ENCODE results near the gene LRWD1. TPM values are rescaled to one million over a fixed set of nuclear protein-coding genes. Genes with fewer than 3 reads are reported as not detected.

LRWD1 gene
- total RNA-seq, 1 experiment from 2014 or later = 39.5 TPM

GRCh38 chr7:102452451-102452850 is 12.3 kb upstream of the LRWD1 start:
- Histone ChIP-seq H3K27me3 (ENCODE audit: insufficient read depth, low read length) (no peaks in the 10 kb centered on the region), H3K4me1 (ENCODE audit: control insufficient read depth in 1 of 2, insufficient read depth in 2 of 2, low read length in 2 of 2) (peaks cover 25 to 32% of the 10 kb centered on the region in 2 experiments), H3K27ac (ENCODE audit: low read depth, low read length) (no peak overlapping the region), H3K4me3 (replicated peaks in 1 of 2; ENCODE audit: low read depth in 1 of 2, low read length in 2 of 2) (no peak overlapping the region), H3K9me3 (ENCODE audit: control insufficient read depth in 1 of 2, insufficient read depth in 1 of 2, low read depth in 1 of 2, low read length in 2 of 2) (no peaks in the 10 kb centered on the region), H3K4me2 (ENCODE audit: low read length) (no peak overlapping the region), H4K20me1 (ENCODE audit: insufficient read depth) (no peaks in the 10 kb centered on the region), H2AFZ (ENCODE audit: low read depth, low read length, poor library complexity, severe bottlenecking) (no peak overlapping the region), H3K36me3 (ENCODE audit: control insufficient read depth in 1 of 2, insufficient read depth in 2 of 2, low read length in 2 of 2) (peaks cover 0 to 4% of the 10 kb centered on the region in 2 experiments; a peak in 3 of 4 replicates), H3K79me2 (ENCODE audit: insufficient read depth, low read length) (no peaks in the 10 kb centered on the region), H3K9ac (ENCODE audit: low read length) (no peak overlapping the region), H3K9me2 (ENCODE audit: insufficient read depth) (no peaks in the 10 kb centered on the region)
- intact Hi-C loops (cut with micrococcal nuclease) = loop anchor here (5.0 kb wide), 1 partner anchor 175 kb away; no protein-coding TSS in a partner anchor
- ChIA-PET POLR2A (no interaction called here), RAD21 (ENCODE audit: low non-redundant PET in 1 of 2, low total read pairs in 2 of 2, uncharacterized antibody in 2 of 2, unreplicated experiment in 2 of 2) (no interaction called here), CTCF (no interaction called here)
- ATAC-seq = no peak
- DNase-seq (ENCODE audit: low read depth, low spot score) = no peak
- TF ChIP-seq, protein P1, sequence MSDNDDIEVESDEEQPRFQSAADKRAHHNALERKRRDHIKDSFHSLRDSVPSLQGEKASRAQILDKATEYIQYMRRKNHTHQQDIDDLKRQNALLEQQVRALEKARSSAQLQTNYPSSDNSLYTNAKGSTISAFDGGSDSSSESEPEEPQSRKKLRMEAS (IDR thresholded peaks at IDR 0.05) = no peak
- TF ChIP-seq CTCF (IDR thresholded peaks at IDR 0.05 in 2 of 3, conservative IDR thresholded peaks at IDR 0.05 in 1 of 3; ENCODE audit: borderline replicate concordance in 1 of 3, insufficient read depth in 1 of 3, low read depth in 2 of 3, low read length in 2 of 3) (no peak), EZH2phosphoT487 (IDR thresholded peaks at IDR 0.05; ENCODE audit: borderline replicate concordance) (no peak), JUND (IDR thresholded peaks at IDR 0.05) (no peak), ELF1 (IDR thresholded peaks at IDR 0.05; ENCODE audit: borderline replicate concordance, low read depth) (no peak), ZFX (IDR thresholded peaks at IDR 0.05) (no peak), TCF7L2 (IDR thresholded peaks at IDR 0.05; ENCODE audit: borderline replicate concordance, extremely low read depth, insufficient read depth, insufficient read length) (no peak), EGR1 (IDR thresholded peaks at IDR 0.05; ENCODE audit: low read depth) (no peak), YY1 (IDR thresholded peaks at IDR 0.05; ENCODE audit: extremely low read depth, insufficient replicate concordance, low read depth, low read length) (no peak), SIN3A (IDR thresholded peaks at IDR 0.05; ENCODE audit: low read depth) (no peak), POLR2A (IDR thresholded peaks at IDR 0.05; ENCODE audit: borderline replicate concordance, extremely low read depth, insufficient read depth, insufficient read length) (no peak), SRF (IDR thresholded peaks at IDR 0.05; ENCODE audit: low read depth) (no peak), POLR2AphosphoS5 (IDR thresholded peaks at IDR 0.05; ENCODE audit: low read depth, low read length) (no peak), FOSL1 (IDR thresholded peaks at IDR 0.05; ENCODE audit: low read depth) (no peak)
- TF ChIP-seq, protein P2, sequence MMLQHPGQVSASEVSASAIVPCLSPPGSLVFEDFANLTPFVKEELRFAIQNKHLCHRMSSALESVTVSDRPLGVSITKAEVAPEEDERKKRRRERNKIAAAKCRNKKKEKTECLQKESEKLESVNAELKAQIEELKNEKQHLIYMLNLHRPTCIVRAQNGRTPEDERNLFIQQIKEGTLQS (IDR thresholded peaks at IDR 0.05) = no peak
- BruUV-seq (replicated peaks) = no TSS peak

Measured in HCT116 (cell line).